K562 (cell line): ENCODE data around the gene PRSS22. TPM values are rescaled to one million over a fixed set of nuclear protein-coding genes. Genes with fewer than 3 reads are reported as not detected.

Experiments
- ATAC-seq: fragments of 200-7000 bp; cut with Tn5 transposase; 3 replicates; pipeline ENCODE4 v1.9.1; 2020; ENCODE audit warnings: moderate library complexity
- BruUV-seq: library from RNA; stranded (reverse); fragments of 400-500 nt; replicated peaks from 2 replicates; lab custom pipeline; 2021; lab: Mats Ljungman, UMichigan
- CTCF ChIA-PET: fragments of 300-600 bp; formaldehyde crosslinking; extraction: SDS; loops from one replicate; lab custom pipeline; 2021; ENCODE audit warnings: low intra/inter-chr PET ratio; lab: Yijun Ruan, JAX
- POLR2A ChIA-PET: fragments of 300-600, 350-650 bp; sonication (Branson Sonifier 250); formaldehyde crosslinking; extraction: SDS; loops from one replicate; lab custom pipeline; 2021; ENCODE audit warnings: antibody characterized with exemption, inconsistent platforms; lab: Yijun Ruan, JAX
- DNase-seq, 4 experiments: peaks; one replicate each; pipeline versions ENCODE4 v3.0.0 to v3.0.0-alpha.2; 2011 to 2018; ENCODE audit warnings: low spot score in 3 of 4, mixed read lengths in 3 of 4; ENCODE audit errors: extremely low read depth in 1 of 4
- FAIRE-seq: peaks from 2 replicates; lab custom pipeline; 2011; peaks lifted over from hg19 to GRCh38; lab: Jason Lieb, UNC
- H2AFZ ChIP-seq: 2 replicates; pipeline ENCODE4 v1.6.0; 2011; ENCODE audit warnings: low read depth, low read length, control low read depth, inconsistent platforms
- H3K27ac ChIP-seq: fragments of 200-600 bp; 3 replicates; pipeline ENCODE4 v1.8.0; 2011; ENCODE audit warnings: low read depth, mild to moderate bottlenecking, control low read depth, inconsistent platforms, low read length, moderate library complexity, mixed read lengths; ENCODE audit errors: extremely low read depth
- H3K27me3 ChIP-seq, 2 experiments: fragments of 300-600 bp in 1 of 2; 2 replicates in 1 of 2; 3 replicates in 1 of 2; pipeline versions ENCODE4 v1.6.0 to v1.8.0; 2011; ENCODE audit warnings: inconsistent platforms in 2 of 2, low read length in 2 of 2, mild to moderate bottlenecking in 1 of 2, mixed read lengths in 1 of 2, moderate library complexity in 1 of 2; ENCODE audit not compliant: control insufficient read depth in 2 of 2, insufficient read depth in 2 of 2
- H3K36me3 ChIP-seq: fragments of 300-600 bp; 3 replicates; pipeline ENCODE4 v1.8.0; 2011; ENCODE audit warnings: mild to moderate bottlenecking, low read length, inconsistent platforms; ENCODE audit not compliant: control insufficient read depth, insufficient read depth
- H3K4me1 ChIP-seq, 2 experiments: fragments of 200-600 bp in 1 of 2; replicated peaks in 1 of 2; 2 replicates in 1 of 2; 3 replicates in 1 of 2; pipeline versions ENCODE4 v1.5.1 to v1.8.0; 2011; ENCODE audit warnings: inconsistent platforms in 2 of 2, low read length in 2 of 2, mild to moderate bottlenecking in 1 of 2, mixed read lengths in 1 of 2, moderate library complexity in 1 of 2; ENCODE audit not compliant: control insufficient read depth in 2 of 2, insufficient read depth in 2 of 2
- H3K4me2 ChIP-seq: 2 replicates; pipeline ENCODE4 v1.6.1; 2011; ENCODE audit warnings: low read length, control low read depth, inconsistent platforms, mixed read lengths; ENCODE audit not compliant: insufficient read depth
- H3K4me3 ChIP-seq: fragments of 200-600 bp; sonication (generic), shearing (Covaris generic); 2 replicates; pipeline ENCODE4 v1.5.1; 2016; ENCODE audit warnings: control low read depth, inconsistent platforms
- H3K79me2 ChIP-seq: fragments of 200-600 bp; 3 replicates; pipeline ENCODE4 v1.8.0; 2011; ENCODE audit warnings: low read length, inconsistent platforms; ENCODE audit not compliant: control insufficient read depth, insufficient read depth
- H3K9ac ChIP-seq, 2 experiments: 2 replicates each; pipeline versions ENCODE4 v1.6.0 to v1.6.1; 2011; ENCODE audit warnings: low read depth in 2 of 2, low read length in 2 of 2, control low read depth in 1 of 2, inconsistent platforms in 1 of 2, mild to moderate bottlenecking in 1 of 2, mixed read lengths in 1 of 2; ENCODE audit not compliant: insufficient read depth in 1 of 2
- H3K9me1 ChIP-seq: one replicate; pipeline ENCODE4 v1.6.0; 2011; ENCODE audit warnings: inconsistent platforms, mild to moderate bottlenecking, low read length, moderate library complexity; ENCODE audit not compliant: control insufficient read depth, insufficient read depth
- H3K9me3 ChIP-seq: replicated peaks from 2 replicates; pipeline ENCODE4 v1.5.1; 2011; ENCODE audit warnings: low read depth, low read length, inconsistent platforms; ENCODE audit not compliant: control insufficient read depth, insufficient read depth
- H4K20me1 ChIP-seq: replicated peaks from 2 replicates; pipeline ENCODE4 v1.6.1; 2011; ENCODE audit warnings: low read length, inconsistent platforms, mixed read lengths; ENCODE audit not compliant: control insufficient read depth, insufficient read depth
- ATF7 ChIP-seq: fragments of 450-650 bp; IDR thresholded peaks from 2 replicates; pipeline ENCODE4 v1.7.1; 2014; ENCODE audit warnings: mild to moderate bottlenecking, moderate library complexity
- E2F5 ChIP-seq: sonication (generic); formaldehyde crosslinking; IDR thresholded peaks from 2 replicates; pipeline ENCODE4 v1.8.0; 2022; ENCODE audit warnings: mild to moderate bottlenecking, missing genetic modification reagents
- ETV1 ChIP-seq: fragments of 450-650 bp; conservative IDR thresholded peaks from 2 replicates; pipeline ENCODE4 v1.6.1; 2016; ENCODE audit warnings: missing genetic modification characterization, control low read depth, low read depth, missing compliant biosample characterization
- JUND ChIP-seq, 2 experiments: IDR thresholded peaks; 2 replicates in 1 of 2; 3 replicates in 1 of 2; pipeline ENCODE4 v1.6.1; 2011; ENCODE audit warnings: borderline replicate concordance in 2 of 2, low read depth in 2 of 2, low read length in 2 of 2, improper control_type of control experiment in 1 of 2, missing biosample characterization in 1 of 2, missing genetic modification characterization in 1 of 2, missing genetic modification reagents in 1 of 2
- PHTF2 ChIP-seq: fragments of 250-450 bp; sonication (Bioruptor Pico); IDR thresholded peaks from 2 replicates; pipeline ENCODE4 v1.5.0; 2021; ENCODE audit warnings: mild to moderate bottlenecking
- SMAD4 ChIP-seq: fragments of 250-450 bp; sonication (Bioruptor Pico); conservative IDR thresholded peaks from 2 replicates; pipeline ENCODE4 v1.8.0; 2021; ENCODE audit warnings: inconsistent platforms, mild to moderate bottlenecking, moderate library complexity
- ZNF3 ChIP-seq: fragments of 250-450 bp; sonication (Bioruptor Pico); IDR thresholded peaks from 2 replicates; pipeline ENCODE4 v1.5.0; 2021; ENCODE audit warnings: mild to moderate bottlenecking, moderate library complexity
- WGBS: fragments of 100-300 bp; shearing (Covaris generic); methylation state at CpG from one replicate; pipeline ENCODE4 v1.1.6; 2016; ENCODE audit warnings: low coverage, mixed read lengths; ENCODE audit not compliant: insufficient coverage; ENCODE audit errors: missing lambda C conversion rate; 5-methylcytosine and 5-hydroxymethylcytosine counted together
- in situ Hi-C: fragments of 300-500 bp; cut with MboI; formaldehyde crosslinking; loops from 4 replicates; pipeline ENCODE4 v1.15.0; 2018; ENCODE audit warnings: inconsistent platforms, mixed read lengths
- intact Hi-C: fragments of 100-400 bp; cut with micrococcal nuclease; formaldehyde crosslinking; loops from 2 replicates; pipeline ENCODE4 v1.14.2; 2022
- polyA plus RNA-seq, 8 experiments: library from polyadenylated mRNA; depleted of rRNA in 4 of 8; stranded (reverse) in 5 of 8; unstranded in 3 of 8; fragments of >200 nt; fragmentation: Nextera tagmentation in 2 of 8; fragmentation: Illumina TruSeq in 1 of 8; extraction: Ambion mirVana in 2 of 8; extraction: Trizol in 1 of 8; gene quantifications; 2 replicates each; pipeline versions ENCODE4 v1.2.1 to v1.2.3, GENCODE V29; 2011 to 2014; ENCODE audit warnings: inconsistent platforms in 1 of 8, missing spikeins in 1 of 8
- total RNA-seq, 7 experiments: library from RNA; depleted of rRNA in 6 of 7; stranded (reverse); fragments of >200 nt in 6 of 7; fragmentation: Illumina TruSeq in 2 of 7; extraction: Trizol in 2 of 7; gene quantifications; 2 replicates each; pipeline versions ENCODE4 v1.2.1 to v1.2.3, GENCODE V29; 2011 to 2021; ENCODE audit warnings: low replicate concordance in 1 of 7
- TF ChIP-seq, protein P1 (sequence below), 2 experiments: fragments of 450-650 bp in 1 of 2; sonication (generic) in 1 of 2; formaldehyde crosslinking in 1 of 2; IDR thresholded peaks in 1 of 2; conservative IDR thresholded peaks in 1 of 2; 2 replicates each; pipeline versions ENCODE4 v1.6.1 to v1.8.1; 2016 to 2023; ENCODE audit warnings: mild to moderate bottlenecking in 2 of 2, moderate library complexity in 2 of 2, inconsistent platforms in 1 of 2, missing genetic modification reagents in 1 of 2

The PRSS22 gene
- total and polyA plus RNA-seq, 9 of the 15 experiments (the other 6 are each of a cell fraction or from before 2014, with no cell fraction given) = 0.13 to 0.42 TPM; not detected in 7

- Histone ChIP-seq H3K36me3 (no peaks in the 10 kb centered on the region), H3K4me2 (peak overlapping the region; percentile 86), H3K9me3 (peaks cover 6% of the 10 kb centered on the region), H3K4me3 (peak overlapping the region; percentile 60; the same call in 1 of the 2 replicates), H3K4me1 (peaks cover 0 to 26% of the 10 kb centered on the region in 2 experiments; a peak in 3 of 5 replicates), H3K9me1 (no peaks in the 10 kb centered on the region), H3K79me2 (peaks cover 6% of the 10 kb centered on the region; the same call in 2 of the 3 replicates), H4K20me1 (no peaks in the 10 kb centered on the region), H3K27me3 (no peaks in the 10 kb centered on the region), H3K9ac (peak overlapping the region; percentile 78 to 99), H3K27ac (no peak overlapping the region; the same call in 2 of the 3 replicates), H2AFZ (peak overlapping the region; percentile 88; the same call in 1 of the 2 replicates)
- intact Hi-C loops = no loop called here
- WGBS = 36% methylated on average over 18 of the region's 18 CpGs
- FAIRE-seq (peak; percentile 42), DNase-seq (no peak), ATAC-seq (no peak)
- TF ChIP-seq E2F5 (no peak), ZNF3 (no peak), SMAD4 (peak; percentile 7; the same call in 1 of the 2 replicates), PHTF2 (CRISPR knock-in tag) (no peak), ETV1 (tag) (peak; percentile 42; the same call in 1 of the 2 replicates), JUND (IDR thresholded peaks at IDR 0.05; ENCODE audit: borderline replicate concordance, low read depth, low read length) (peak; percentile 32; the same call in 1 of the 2 replicates), JUND (tag; IDR thresholded peaks at IDR 0.05; ENCODE audit: borderline replicate concordance, low read depth, low read length) (0 out of 3 replicates have a peak, but pooled peaks have one; percentile 34), ATF7 (peak; percentile 29; the same call in 1 of the 2 replicates)
- TF ChIP-seq, protein P1, sequence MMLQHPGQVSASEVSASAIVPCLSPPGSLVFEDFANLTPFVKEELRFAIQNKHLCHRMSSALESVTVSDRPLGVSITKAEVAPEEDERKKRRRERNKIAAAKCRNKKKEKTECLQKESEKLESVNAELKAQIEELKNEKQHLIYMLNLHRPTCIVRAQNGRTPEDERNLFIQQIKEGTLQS (IDR thresholded peaks at IDR 0.05) = peak; percentile 39; the same call in 1 of the 2 replicates
- TF ChIP-seq, protein P1 (CRISPR knock-in tag; conservative IDR thresholded peaks at IDR 0.05) = no peak
- CTCF ChIA-PET = no interaction called here
- TSS peak; percentile 62 for BruUV-seq
- POLR2A ChIA-PET = interaction anchor here (0.6 to 1.9 kb wide), 5 partner anchors 15 to 1102 kb away, joined by 4 to 10 read pairs (median 6); partner anchors contain the start of genes PKMYT1 and SPSB3
- in situ Hi-C loops = no loop called here
Observed at GRCh38 chr16:2884041-2884451, 26.1 kb upstream of the PRSS22 start.
